GM04503 (cell line): Measurements from ENCODE around the gene TWSG1.
A peak's percentile ranks its signal among the peaks of the same experiment; 100 is the strongest.
"Not testable (repeated sequence)": the region's sequence is repeated elsewhere in the genome, so short reads cannot be mapped to it uniquely, and the experiment has no call there.

ENCODE experiments used
- DNase-seq: peaks from one replicate; pipeline ENCODE4 v3.0.0-alpha.2; 2012; ENCODE audit warnings: low read depth

The TWSG1 gene

GRCh38 chr18:9335697-9336045, 1.1 kb downstream of the TWSG1 start:
- DNase-seq: no peak

GRCh38 chr18:9336827-9337226, 2.3 kb downstream of the TWSG1 start:
- no peak for DNase-seq

- no peak for DNase-seq
Observed at GRCh38 chr18:9337873-9338272, 3.3 kb downstream of the TWSG1 start.

GRCh38 chr18:9340472-9340871, 5.9 kb downstream of the TWSG1 start:
- DNase-seq: no peak

- DNase-seq: no peak
Observed at GRCh38 chr18:9343577-9343976, 9.0 kb downstream of the TWSG1 start.

- no peak for DNase-seq
Observed at GRCh38 chr18:9346775-9347174, 12.2 kb downstream of the TWSG1 start.

GRCh38 chr18:9348079-9348671, 13.6 kb downstream of the TWSG1 start:
- DNase-seq: no peak

GRCh38 chr18:9348766-9349165, 14.2 kb downstream of the TWSG1 start:
- DNase-seq: no peak

GRCh38 chr18:9353596-9353995, 19.0 kb downstream of the TWSG1 start:
- DNase-seq: no peak

GRCh38 chr18:9354256-9354655, 19.7 kb downstream of the TWSG1 start:
- no peak for DNase-seq

DNA sequence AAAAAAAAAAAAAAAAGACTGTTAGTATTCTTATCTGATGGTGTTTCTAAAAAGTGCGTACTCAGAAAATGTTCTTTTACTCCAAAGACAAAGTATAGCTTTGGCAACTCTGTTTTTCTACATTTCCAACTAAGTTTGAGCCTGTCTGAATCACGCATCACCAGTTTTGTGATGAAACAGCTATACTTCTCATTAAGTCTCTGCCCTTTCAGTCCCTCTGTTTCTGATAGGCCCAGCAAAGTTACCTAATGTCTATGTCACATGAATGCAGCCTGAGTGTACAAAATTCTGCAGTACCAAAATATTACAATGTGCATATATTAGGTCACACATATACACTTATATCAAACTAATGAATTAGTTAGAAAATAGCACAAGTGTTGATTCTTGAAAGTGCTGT, 22.4 kb downstream of the TWSG1 start:
- DNase-seq: no peak

GRCh38 chr18:9359796-9360195, 25.2 kb downstream of the TWSG1 start:
- no peak for DNase-seq

GRCh38 chr18:9361191-9361590, 26.6 kb downstream of the TWSG1 start:
- no peak for DNase-seq

DNA sequence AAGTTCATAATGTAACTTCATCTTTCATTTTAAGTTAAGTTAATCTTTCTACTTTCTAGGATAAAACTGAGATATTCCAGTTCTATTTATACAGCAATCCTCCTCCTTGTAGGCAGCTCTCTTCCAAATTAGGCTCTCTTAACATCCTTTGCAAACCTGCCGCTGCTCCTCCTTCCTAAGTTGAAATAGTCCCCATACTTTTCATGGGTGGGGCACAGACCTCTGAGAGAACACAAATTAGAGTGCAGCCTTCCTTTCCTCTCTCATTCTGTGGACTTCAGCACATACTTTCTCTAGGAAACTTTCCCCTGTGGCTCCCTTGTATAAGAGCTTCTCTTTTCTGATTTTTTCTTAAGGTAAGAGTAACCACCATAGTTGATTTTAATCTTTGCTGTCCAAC, 28.3 kb downstream of the TWSG1 start:
- no peak for DNase-seq

DNA sequence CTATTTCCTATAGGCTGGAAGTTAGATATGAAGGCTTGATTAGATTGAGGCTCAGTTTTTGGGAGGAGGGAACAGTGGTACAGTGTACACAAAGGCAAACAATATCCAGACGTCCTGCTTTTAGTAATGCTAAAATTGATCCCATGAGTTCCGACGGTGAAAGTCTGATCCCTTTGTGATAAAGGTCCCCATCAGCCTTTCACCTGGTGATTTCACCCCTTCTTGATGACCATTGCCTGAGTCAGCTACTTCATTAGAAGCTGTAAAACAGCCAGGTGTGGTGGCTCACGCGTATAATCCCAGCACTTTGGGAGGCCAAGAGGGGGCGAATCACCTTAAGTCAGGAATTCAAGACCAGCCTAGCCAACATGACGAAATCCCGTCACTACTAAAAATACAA, 29.7 kb downstream of the TWSG1 start:
- DNase-seq: no peak

- DNase-seq: no peak
Observed at GRCh38 chr18:9365406-9365805, 30.8 kb downstream of the TWSG1 start.

DNA sequence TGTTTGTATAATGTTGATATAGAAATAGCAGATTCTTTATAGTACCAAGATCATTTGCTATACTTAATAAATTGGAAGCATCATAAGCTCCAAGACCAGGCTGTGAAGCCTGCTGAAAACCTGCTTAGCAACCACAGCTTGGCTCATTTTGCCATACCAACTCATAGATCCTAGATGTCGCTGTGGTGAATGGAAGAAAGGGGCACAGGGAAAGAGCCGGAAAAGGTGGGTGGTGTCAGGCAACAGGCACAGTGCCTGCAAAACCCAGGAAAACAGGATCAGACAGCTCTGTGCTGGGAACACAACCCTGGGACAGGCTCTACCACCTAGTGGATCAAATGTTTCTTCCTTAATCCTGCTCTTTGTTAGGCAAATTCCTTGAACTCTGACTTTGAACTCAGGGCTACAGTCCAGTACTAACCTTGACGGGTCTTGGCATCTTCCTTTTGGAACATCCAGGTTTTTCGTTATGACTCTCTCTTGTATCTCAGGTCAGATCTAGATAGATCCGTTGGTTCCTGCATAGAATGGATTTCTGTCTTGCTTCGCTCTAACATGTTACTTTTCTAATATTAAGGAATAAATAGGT, 31.6 kb downstream of the TWSG1 start:
- DNase-seq: no peak

- not testable (repeated sequence) for DNase-seq
Observed at GRCh38 chr18:9373254-9373653, 38.7 kb downstream of the TWSG1 start.

- no peak for DNase-seq
Observed at GRCh38 chr18:9379118-9379517, 44.5 kb downstream of the TWSG1 start.

DNA sequence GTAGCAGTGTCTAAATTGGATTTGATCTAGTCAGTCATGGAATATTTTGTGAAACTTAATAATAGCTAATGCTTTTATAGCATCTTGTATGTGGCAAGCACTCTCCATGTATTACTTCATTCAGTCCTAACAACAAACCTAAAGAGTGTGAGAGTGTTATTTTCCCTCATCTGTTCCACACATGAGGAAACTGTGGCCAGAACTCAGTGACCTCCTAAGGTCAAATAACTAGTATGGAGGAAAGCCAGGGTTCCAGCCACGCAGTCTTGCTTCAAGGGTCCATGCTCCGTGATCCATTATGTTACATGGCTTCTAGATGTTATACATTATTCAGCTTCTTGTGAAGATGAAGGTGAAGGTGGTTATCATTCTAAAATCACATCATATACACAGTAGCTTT, 45.5 kb downstream of the TWSG1 start:
- DNase-seq: peak; percentile 44

DNA sequence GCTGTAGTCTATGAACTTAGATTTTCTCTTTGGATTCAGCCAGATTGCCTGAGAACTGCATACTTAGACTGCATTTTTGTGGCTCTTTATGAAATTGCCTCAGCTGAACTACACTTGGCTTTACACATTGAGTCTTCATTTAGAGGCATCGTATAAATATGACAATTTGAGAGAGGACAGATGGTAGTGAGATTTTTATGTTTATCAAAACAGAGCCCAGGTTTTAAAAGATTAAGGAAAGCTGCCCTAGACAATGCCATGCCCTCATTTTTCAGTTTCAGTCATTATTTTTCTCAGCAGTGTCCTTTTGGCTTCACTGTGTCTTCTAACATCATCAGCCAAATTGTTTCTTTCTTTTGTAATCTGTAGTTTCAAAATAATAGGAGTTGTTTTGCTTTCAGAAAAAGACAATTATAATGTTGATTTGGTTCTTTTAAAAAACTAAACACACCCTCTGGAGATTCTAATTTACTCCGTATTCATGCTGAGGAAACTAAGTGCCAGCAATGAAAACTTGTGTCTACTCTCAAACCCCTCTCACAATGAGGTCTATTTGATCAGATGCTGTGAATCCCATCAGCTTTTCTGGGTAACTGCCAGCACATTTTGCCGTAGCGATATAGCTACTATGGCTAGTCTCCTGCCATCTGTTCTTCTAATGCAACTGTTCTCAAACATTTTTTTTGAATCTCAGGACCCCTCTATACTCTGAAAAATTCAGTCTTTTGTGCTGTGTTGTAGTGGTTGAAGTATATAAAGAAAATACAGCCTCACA, 46.2 kb downstream of the TWSG1 start:
- DNase-seq: peak; percentile 70

DNA sequence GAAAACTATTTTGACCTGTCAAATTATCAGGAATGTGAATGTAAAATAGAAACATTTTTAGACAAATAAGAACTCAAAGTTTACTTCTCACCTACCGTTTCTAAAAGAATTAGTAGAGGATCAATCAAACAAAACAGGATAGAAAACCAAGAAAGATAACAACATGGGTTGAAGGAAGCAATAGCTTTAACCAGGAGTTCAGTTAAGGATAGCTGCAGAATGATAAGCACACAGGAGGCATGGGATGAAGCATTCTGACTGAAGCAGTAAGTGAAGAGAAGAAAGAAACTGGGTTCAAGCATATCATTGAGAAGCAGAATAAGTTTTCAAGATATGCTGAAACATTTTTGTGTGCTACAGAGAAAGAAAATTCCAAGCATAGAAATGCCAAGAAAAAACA, 52.3 kb downstream of the TWSG1 start:
- DNase-seq: no peak

DNA sequence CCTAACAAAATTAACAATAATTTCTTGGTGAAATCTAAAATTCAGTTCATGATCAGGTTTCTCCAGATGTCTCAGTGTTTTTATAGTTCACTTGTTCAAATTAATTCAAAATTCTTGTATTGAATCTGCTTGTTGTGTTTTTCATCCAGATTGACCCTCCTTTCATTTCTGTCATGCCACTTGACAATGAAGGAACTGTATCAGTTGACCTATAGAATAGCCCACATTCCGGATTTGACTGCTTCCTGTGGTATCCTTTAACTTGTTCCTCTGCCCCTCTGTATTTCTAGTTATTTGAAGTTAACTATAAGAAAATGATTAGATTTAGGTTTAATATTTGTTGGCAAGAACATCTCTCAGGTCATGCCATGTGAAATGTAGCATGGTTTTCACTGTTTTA, 53.3 kb downstream of the TWSG1 start:
- no peak for DNase-seq

DNA sequence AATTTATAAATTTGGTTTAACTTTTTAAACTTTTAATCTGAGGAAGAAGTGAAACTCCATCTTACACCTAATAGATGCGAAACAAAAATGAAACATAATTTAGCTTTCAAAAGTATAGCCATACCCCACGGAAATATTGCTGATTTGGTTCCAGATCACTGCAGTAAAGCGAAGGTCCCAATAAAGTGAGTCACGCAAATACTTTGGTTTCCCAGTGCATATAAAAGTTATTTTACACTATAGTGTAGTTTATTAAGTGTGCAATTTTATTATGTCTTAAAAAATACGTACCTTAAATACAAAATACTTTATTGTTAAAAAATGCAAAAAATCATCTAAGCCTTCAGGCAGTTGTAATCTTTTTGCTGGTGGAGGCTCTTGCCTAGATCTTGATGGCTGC, 55.1 kb downstream of the TWSG1 start:
- no peak for DNase-seq
